ENCODE data around the gene OGFOD1. TPM values are rescaled to one million over a fixed set of nuclear protein-coding genes. Genes with fewer than 3 reads are reported as not detected.
A peak's percentile ranks its signal among the peaks of the same experiment; 100 is the strongest.

Gene OGFOD1
- total and polyA plus RNA-seq, 10 of the 15 experiments (the other 5 are each of a cell fraction or from before 2014, with no cell fraction given) = 31.4 to 119 (median 51.6) TPM

- TF ChIP-seq BCLAF1 (IDR thresholded peaks at IDR 0.05) (no peak), STAT3 (IDR thresholded peaks at IDR 0.05; ENCODE audit: low read depth, low read length) (no peak), POU2F2 (IDR thresholded peaks at IDR 0.05; ENCODE audit: borderline replicate concordance, low read depth, low read length) (no peak), MTA2 (IDR thresholded peaks at IDR 0.05; ENCODE audit: low read depth) (no peak), HCFC1 (IDR thresholded peaks at IDR 0.05; ENCODE audit: low read length) (no peak), SMAD5 (IDR thresholded peaks at IDR 0.05; ENCODE audit: low read depth) (no peak), CREM (IDR thresholded peaks at IDR 0.05; ENCODE audit: low read depth) (no peak), HDAC2 (IDR thresholded peaks at IDR 0.05) (no peak), FOXK2 (IDR thresholded peaks at IDR 0.05) (no peak), PAX8 (IDR thresholded peaks at IDR 0.05) (no peak), IRF3 (IDR thresholded peaks at IDR 0.05) (no peak), ZNF384 (IDR thresholded peaks at IDR 0.05; ENCODE audit: borderline replicate concordance, low read depth, low read length) (no peak), PKNOX1 (IDR thresholded peaks at IDR 0.05) (no peak), KDM1A (IDR thresholded peaks at IDR 0.05; ENCODE audit: borderline replicate concordance) (no peak), NRF1 (conservative IDR thresholded peaks at IDR 0.05; ENCODE audit: low read depth, low read length) (peak; percentile 89), SUZ12 (IDR thresholded peaks at IDR 0.05; ENCODE audit: unreplicated experiment) (no peak), TCF12 (IDR thresholded peaks at IDR 0.05; ENCODE audit: low read depth, low read length) (no peak), EZH2 (IDR thresholded peaks at IDR 0.05; ENCODE audit: borderline replicate concordance, control insufficient read depth, low read depth, low read length) (no peak), ZNF592 (IDR thresholded peaks at IDR 0.05) (no peak), ESRRA (IDR thresholded peaks at IDR 0.05; ENCODE audit: low read length) (no peak), ZZZ3 (IDR thresholded peaks at IDR 0.05; ENCODE audit: control insufficient read depth, insufficient read length, low read depth) (no peak)
Observed at GRCh38 chr16:56519459-56520250, 68.3 kb downstream of the OGFOD1 start, which contains the start of gene BBS2 (continued).

Data from GM12878 (cell line).